ENCODE measurements around the gene ADIPOQ.
"Not testable (repeated sequence)": the region's sequence is repeated elsewhere in the genome, so short reads cannot be mapped to it uniquely, and the experiment has no call there.

ADIPOQ gene

GRCh38 chr3:186901135-186901734, 58.7 kb downstream of the ADIPOQ start:
- no peak for DNase-seq (ENCODE audit: low read depth, low spot score)

- no peak for DNase-seq (ENCODE audit: low read depth, low spot score)
Measured at GRCh38 chr3:186902154-186902553, 59.6 kb downstream of the ADIPOQ start.

GRCh38 chr3:186902713-186903112, 60.2 kb downstream of the ADIPOQ start:
- no peak for DNase-seq (ENCODE audit: low read depth, low spot score)

GRCh38 chr3:186903676-186904075, 61.2 kb downstream of the ADIPOQ start:
- DNase-seq (ENCODE audit: low read depth, low spot score): not testable (repeated sequence)

GRCh38 chr3:186907075-186907474, 64.6 kb downstream of the ADIPOQ start:
- not testable (repeated sequence) for DNase-seq (ENCODE audit: low read depth, low spot score)

Data from activated naive CD8-positive, alpha-beta T cell treated with anti-CD3 and anti-CD28 coated beads, Interleukin-2, amount 50 U/mL, for 16 hours (primary cell).